ENCODE results near the gene SCAF1.

The SCAF1 gene

DNA sequence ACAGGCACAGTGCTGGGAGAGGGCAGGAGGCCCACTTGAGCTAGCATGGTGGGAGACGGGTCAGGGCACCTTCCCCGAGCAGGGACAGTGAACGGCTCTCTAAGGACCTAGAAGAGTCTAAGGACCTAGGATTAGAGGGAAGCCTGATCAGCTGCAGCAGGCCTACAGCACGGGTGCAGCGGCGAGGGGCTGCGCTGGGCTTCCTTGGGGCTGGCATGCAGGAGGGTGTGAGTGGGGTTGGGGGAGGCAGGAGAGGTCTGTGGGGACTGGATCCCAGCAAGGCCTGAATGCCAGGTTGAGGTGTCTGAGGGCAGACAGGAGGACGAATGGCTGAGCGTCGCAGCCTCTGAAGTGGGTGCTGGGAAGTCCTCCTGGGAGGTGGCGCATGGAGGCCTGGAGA, 3.6 kb downstream of the SCAF1 start:
- no peak for DNase-seq

- DNase-seq: no peak
These were observed 4.0 kb downstream of the SCAF1 start for GRCh38 chr19:49645995-49646394.

GRCh38 chr19:49646586-49646985, 4.6 kb downstream of the SCAF1 start:
- DNase-seq: no peak

DNA sequence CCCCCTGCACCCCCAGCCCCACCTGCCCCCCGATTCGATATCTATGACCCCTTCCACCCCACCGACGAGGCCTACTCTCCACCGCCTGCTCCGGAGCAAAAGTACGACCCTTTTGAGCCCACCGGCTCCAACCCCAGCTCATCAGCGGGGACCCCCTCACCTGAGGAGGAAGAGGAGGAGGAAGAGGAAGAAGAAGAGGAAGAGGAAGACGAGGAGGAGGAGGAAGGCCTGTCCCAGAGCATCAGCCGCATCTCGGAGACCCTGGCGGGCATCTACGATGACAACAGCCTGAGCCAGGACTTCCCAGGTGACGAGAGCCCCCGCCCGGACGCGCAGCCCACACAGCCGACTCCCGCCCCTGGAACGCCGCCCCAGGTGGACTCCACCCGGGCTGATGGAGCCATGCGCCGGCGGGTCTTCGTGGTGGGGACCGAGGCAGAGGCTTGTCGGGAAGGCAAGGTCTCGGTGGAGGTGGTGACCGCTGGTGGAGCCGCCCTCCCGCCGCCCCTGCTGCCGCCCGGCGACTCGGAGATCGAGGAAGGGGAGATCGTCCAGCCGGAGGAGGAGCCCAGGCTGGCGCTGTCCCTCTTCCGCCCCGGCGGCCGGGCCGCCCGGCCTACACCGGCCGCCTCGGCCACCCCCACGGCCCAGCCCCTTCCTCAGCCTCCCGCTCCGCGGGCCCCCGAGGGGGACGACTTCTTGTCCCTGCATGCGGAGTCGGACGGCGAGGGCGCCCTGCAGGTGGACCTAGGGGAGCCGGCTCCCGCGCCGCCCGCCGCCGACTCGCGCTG, 9.2 kb downstream of the SCAF1 start:
- DNase-seq: no peak

DNA sequence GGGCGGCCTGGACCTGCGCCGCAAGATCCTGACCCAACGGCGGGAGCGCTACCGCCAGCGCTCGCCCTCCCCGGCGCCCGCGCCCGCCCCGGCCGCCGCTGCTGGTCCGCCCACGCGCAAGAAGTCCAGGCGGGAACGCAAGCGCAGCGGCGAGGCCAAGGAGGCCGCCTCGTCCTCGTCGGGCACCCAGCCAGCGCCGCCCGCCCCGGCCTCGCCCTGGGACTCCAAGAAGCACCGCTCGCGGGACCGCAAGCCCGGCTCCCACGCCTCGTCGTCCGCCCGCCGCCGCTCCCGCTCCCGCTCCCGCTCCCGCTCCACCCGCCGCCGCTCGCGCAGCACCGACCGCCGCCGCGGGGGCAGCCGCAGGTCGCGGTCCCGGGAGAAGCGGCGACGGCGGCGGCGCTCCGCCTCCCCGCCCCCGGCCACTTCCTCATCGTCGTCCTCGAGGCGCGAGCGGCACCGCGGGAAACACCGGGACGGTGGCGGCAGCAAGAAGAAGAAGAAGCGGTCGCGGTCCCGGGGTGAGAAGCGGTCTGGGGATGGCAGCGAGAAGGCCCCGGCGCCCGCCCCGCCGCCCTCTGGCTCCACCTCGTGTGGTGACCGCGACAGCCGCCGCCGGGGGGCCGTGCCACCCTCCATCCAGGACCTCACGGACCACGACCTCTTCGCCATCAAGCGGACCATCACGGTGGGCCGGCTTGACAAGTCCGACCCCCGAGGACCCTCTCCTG, 10.0 kb downstream of the SCAF1 start:
- DNase-seq: no peak

DNA sequence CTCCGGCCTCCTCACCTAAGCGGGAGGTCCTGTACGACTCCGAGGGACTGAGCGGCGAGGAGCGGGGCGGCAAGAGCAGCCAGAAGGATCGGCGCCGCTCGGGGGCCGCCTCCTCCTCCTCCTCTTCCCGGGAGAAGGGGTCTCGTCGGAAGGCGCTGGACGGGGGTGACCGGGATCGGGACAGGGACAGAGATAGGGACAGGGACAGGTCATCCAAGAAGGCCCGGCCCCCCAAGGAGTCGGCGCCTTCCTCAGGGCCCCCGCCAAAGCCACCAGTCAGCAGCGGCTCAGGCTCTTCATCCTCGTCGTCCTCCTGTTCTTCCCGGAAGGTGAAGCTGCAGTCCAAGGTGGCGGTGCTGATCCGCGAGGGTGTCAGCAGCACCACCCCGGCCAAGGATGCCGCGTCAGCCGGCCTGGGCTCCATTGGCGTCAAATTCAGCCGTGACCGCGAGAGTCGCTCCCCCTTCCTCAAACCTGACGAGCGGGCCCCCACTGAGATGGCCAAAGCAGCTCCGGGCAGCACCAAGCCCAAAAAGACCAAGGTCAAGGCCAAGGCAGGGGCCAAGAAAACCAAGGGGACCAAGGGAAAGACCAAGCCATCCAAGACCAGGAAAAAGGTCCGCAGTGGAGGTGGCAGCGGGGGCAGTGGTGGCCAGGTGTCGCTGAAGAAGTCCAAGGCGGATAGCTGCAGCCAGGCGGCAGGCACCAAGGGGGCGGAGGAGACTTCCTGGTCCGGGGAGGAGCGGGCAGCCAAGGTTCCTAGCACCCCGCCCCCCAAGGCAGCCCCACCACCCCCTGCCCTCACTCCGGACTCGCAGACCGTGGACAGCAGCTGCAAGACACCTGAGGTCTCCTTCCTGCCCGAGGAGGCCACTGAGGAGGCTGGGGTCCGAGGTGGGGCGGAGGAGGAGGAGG, 10.8 kb downstream of the SCAF1 start:
- DNase-seq: no peak

DNA sequence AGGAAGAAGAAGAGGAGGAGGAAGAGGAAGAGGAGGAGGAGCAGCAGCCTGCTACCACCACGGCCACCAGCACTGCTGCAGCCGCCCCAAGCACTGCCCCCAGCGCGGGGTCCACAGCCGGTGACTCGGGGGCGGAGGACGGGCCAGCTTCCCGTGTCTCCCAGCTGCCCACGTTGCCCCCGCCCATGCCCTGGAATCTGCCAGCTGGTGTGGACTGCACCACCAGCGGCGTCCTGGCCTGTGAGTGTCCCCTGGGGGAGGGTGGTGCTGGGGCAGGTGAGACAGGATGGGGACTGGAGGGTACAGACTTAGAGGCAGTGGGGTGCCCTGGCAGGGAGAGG, 11.4 kb downstream of the SCAF1 start:
- DNase-seq: no peak

DNA sequence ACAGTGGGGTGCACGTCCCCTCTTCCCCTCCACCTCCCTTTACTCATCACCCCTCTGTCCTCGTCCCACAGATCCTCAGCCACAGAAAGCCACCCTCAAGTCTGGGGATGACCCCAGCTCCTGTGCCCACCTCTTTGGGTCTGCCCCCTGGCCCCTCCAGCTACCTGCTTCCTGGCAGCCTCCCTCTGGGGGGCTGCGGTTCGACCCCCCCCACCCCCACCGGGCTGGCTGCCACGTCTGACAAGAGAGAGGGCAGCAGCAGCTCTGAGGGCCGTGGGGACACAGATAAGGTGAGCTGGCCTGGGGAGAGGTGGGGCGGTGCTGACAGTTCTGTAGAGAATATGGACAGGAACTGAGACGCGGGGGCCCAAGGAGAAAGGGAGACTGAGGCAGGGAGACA, 12.6 kb downstream of the SCAF1 start:
- no peak for DNase-seq

DNA sequence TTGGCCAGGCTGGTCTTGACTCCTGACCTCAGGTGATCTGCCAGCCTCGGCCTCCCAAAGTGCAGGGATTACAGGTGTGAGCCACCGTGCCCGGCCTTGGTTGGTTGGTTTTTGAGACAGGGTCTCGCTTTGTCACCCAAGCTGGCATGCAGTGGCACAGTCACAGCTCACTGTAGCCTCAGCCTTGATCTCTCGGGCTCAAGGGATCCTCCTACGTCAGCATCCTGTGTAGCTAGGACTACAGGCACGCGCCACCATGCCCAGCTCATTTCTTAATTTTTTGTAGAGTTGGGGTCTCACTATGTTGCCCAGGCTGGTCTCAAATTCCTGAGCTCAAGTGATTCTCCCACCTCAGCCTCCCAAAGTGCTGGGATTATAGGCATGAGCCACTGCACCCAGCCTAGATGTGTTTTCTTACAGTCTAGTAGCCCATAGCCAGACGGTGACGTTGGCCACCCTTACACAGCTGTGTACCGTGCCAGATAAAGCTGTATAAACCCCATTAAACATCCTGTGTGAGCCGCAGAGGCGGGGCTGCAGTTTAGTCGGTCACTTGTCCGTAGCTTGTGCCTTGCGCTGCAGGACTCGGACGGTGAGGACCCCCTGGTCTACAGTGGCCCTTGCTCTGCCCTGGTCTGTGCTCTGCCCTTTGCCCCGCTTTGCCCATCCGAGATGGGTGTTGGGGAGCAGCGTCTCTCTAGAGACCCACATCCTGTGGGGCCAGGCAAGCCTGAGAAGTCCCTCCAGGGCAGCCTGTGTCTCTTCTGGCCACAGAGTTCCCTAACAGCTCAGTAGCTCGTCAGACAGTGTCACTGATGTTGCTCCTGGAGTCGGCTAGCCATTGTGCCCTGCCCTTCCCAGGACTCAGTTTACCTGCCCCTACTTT, 13.8 kb downstream of the SCAF1 start:
- no peak for DNase-seq

DNA sequence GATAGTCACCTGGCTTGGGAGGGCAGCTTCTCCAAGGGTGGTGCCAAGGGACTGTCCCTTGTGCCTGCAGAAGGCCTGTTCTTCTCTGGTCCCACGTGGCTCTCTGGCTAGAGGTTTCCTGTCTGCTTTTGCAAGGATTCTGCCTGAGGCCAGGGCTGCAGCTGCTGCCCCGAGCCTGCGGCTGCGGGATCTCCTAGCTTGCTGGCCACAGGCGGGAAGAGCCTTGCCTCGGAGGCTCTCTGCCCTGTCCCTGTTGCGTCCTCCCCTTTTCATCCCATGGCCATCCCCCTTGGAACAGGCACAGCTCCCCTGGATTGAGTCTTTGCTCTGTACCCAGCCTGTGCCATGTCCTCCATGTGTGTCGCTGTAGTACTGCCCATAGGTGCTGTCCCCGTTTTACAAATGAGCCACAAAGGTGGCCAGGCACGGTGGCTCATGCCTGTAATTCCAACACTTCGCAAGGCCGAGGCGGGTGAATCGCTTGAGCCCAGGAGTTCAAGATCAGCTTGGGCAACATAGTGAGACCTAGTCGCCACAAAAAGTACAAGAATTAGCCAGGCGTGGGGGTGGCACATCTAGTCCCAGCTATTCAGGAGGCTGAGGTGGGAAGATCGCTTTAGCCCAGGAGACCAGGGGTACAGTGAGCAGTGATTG, 14.6 kb downstream of the SCAF1 start:
- DNase-seq: no peak

DNA sequence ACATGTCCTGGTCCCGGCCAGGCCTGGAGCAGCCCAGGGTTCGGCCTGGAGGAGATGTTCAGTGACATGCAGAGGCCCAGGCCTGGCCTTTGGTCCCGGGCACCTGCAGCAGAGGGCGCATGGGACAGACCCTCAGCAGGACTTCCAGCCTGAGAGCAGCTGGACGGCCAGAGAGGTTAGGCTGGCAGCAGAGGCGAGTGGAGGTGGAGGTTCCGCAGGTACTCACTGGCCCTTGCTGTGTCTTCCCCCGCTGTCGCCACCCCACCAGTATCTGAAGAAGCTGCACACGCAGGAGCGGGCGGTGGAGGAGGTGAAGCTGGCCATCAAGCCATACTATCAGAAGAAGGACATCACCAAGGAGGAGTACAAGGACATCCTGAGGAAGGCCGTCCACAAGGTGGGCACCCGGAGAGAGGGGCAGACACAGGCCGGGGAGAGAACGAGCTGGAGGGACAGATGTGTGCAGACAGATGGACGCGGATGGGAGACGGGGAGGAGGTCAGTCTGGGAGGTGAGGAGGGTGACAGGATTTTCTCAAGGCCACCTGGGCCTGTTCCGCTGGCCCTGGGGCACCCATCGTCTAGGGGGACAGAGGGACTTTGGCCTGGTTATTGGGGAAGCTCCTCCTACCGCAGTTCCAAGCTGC, 15.6 kb downstream of the SCAF1 start:
- no peak for DNase-seq

DNA sequence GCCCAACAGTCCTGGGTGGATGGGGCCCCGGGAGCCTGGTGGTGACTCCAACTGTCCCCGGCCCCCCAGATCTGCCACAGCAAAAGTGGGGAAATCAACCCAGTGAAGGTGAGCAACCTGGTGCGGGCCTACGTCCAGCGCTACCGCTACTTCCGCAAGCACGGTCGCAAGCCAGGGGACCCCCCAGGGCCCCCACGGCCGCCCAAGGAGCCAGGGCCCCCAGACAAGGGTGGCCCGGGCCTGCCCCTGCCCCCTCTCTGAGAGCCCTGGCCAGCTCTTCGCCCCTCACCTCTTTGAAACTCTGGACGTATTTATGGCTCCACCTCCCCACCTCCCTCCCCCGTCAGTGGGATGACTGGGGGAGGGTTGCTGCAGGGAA, 16.1 kb downstream of the SCAF1 start:
- DNase-seq: no peak

GRCh38 chr19:49658566-49659442, 16.8 kb downstream of the SCAF1 start:
- no peak for DNase-seq

GRCh38 chr19:49660338-49660961, 18.4 kb downstream of the SCAF1 start:
- DNase-seq: no peak

- no peak for DNase-seq
These were observed 20.0 kb downstream of the SCAF1 start for GRCh38 chr19:49662011-49662410.

- no peak for DNase-seq
These were observed 21.2 kb downstream of the SCAF1 start for GRCh38 chr19:49663224-49663623.

GRCh38 chr19:49664171-49665035, 22.4 kb downstream of the SCAF1 start:
- peak; percentile 73 for DNase-seq

DNA sequence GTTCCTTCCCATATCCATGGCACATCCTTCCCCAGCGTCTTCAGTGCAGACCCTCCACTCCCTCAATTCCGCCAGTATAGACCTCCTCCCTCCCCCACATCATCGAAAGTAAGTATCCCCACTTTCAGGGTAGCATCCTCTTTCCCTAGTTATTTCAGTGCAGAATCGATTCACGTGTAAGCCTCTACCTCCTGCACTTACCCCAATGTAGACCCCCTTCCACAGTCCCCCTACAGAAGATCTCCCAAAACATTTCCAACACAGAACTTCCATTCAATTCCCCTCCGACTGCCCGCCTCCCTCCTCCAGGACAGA, 23.0 kb downstream of the SCAF1 start:
- DNase-seq: no peak
